ENCODE data around the gene FZR1. TPM values are rescaled to one million over a fixed set of nuclear protein-coding genes. Genes with fewer than 3 reads are reported as not detected.

Gene FZR1
- total RNA-seq, 4 donors from 2014 or later = 15.9 to 32.0 (median 21.0) TPM

DNA sequence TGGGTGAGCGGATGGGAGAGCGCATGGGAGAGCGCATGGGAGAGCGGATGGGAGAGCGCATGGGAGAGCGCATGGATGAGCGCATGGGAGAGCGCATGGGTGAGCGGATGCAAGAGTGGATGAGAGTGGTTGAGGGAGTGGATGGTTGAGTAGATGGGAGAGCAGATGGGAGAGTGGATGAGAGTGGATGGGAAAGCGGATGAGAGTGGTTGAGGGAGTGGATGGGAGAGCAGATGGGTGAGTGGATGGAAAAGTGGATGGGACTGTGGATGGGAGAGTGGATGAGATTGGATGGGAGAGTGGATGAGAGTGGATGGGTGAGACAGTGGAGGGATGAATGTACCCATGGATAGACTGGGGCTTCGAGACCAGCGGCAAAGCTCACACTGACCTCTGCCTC is 24.3 kb downstream of the FZR1 start:
- Histone ChIP-seq H3K4me1 (no peaks in the 10 kb centered on the region), H3K36me3 (peaks cover 0 to 67% of the 10 kb centered on the region in 2 donors), H3K27ac (no peak overlapping the region), H3K9me3 (no peaks in the 10 kb centered on the region), H3K27me3 (no peaks in the 10 kb centered on the region), H3K4me3 (no peak overlapping the region)
- ATAC-seq = no peak
- no peak for TF ChIP-seq POLR2A (IDR thresholded peaks at IDR 0.05)
- TF ChIP-seq, protein P1, sequence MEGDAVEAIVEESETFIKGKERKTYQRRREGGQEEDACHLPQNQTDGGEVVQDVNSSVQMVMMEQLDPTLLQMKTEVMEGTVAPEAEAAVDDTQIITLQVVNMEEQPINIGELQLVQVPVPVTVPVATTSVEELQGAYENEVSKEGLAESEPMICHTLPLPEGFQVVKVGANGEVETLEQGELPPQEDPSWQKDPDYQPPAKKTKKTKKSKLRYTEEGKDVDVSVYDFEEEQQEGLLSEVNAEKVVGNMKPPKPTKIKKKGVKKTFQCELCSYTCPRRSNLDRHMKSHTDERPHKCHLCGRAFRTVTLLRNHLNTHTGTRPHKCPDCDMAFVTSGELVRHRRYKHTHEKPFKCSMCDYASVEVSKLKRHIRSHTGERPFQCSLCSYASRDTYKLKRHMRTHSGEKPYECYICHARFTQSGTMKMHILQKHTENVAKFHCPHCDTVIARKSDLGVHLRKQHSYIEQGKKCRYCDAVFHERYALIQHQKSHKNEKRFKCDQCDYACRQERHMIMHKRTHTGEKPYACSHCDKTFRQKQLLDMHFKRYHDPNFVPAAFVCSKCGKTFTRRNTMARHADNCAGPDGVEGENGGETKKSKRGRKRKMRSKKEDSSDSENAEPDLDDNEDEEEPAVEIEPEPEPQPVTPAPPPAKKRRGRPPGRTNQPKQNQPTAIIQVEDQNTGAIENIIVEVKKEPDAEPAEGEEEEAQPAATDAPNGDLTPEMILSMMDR (IDR thresholded peaks at IDR 0.05 in 4 of 5, conservative IDR thresholded peaks at IDR 0.05 in 1 of 5) = no peak
- in situ Hi-C loops (cut with MboI; ENCODE audit: low sequenced_read_pairs in 4 of 4) (no loop called here), intact Hi-C loops (cut with DNase I; ENCODE audit: low total_unique reads) (no loop called here)
- no peak for DNase-seq

DNA sequence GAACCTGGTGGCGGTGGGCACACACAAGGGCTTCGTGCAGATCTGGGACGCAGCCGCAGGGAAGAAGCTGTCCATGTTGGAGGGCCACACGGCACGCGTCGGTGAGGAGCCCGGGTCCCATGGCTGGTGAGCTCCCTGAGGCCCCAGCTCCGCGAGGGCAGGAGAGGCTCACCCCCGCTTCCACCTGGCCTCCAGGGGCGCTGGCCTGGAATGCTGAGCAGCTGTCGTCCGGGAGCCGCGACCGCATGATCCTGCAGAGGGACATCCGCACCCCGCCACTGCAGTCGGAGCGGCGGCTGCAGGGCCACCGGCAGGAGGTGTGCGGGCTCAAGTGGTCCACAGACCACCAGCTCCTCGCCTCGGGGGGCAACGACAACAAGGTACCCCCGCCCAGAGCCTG is 25.6 kb downstream of the FZR1 start:
- Histone ChIP-seq H3K36me3 (peaks cover 0 to 67% of the 10 kb centered on the region in 2 donors), H3K4me3 (no peak overlapping the region), H3K27me3 (no peaks in the 10 kb centered on the region), H3K4me1 (no peaks in the 10 kb centered on the region), H3K27ac (no peak overlapping the region), H3K9me3 (no peaks in the 10 kb centered on the region)
- intact Hi-C loops (cut with DNase I; ENCODE audit: low total_unique reads) = no loop called here
- TF ChIP-seq POLR2A (IDR thresholded peaks at IDR 0.05) = no peak
- TF ChIP-seq, protein P1 (IDR thresholded peaks at IDR 0.05 in 4 of 5, conservative IDR thresholded peaks at IDR 0.05 in 1 of 5) = no peak
- DNase-seq (no peak), ATAC-seq (no peak)
- in situ Hi-C loops (cut with MboI; ENCODE audit: low sequenced_read_pairs in 4 of 4) = no loop called here

DNA sequence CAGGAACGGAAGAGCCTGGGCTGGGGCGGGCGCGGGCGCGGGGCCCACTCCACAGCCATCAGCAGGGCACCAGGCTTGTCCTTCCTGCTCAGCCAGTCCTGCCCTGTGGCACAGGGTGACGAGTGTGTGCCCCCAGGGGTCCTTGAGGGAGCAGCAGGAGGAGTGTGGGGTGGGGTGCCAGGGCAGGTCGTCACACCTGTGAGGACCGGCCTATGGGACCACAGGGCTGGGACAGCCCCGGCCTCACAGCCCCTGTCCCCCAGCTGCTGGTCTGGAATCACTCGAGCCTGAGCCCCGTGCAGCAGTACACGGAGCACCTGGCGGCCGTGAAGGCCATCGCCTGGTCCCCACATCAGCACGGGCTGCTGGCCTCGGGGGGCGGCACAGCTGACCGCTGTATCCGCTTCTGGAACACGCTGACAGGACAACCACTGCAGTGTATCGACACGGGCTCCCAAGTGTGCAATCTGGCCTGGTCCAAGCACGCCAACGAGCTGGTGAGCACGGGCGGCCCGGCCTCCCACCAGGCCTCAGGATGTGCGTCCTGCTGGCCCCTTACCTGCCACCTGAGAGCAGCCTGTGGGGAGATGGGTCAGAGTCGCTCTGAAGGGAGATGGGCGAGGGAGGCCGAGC is 26.2 kb downstream of the FZR1 start:
- intact Hi-C loops (cut with DNase I; ENCODE audit: low total_unique reads) = no loop called here
- no peak for ATAC-seq
- peaks cover 0 to 61% of the 10 kb centered on the region in 2 donors for H3K36me3 ChIP-seq
- H3K4me1 ChIP-seq = no peaks in the 10 kb centered on the region
- no peaks in the 10 kb centered on the region for H3K27me3 ChIP-seq
- TF ChIP-seq, protein P1 (IDR thresholded peaks at IDR 0.05 in 4 of 5, conservative IDR thresholded peaks at IDR 0.05 in 1 of 5) = no peak
- no peak for TF ChIP-seq POLR2A (IDR thresholded peaks at IDR 0.05)
- in situ Hi-C loops (cut with MboI; ENCODE audit: low sequenced_read_pairs in 4 of 4) = no loop called here
- no peak overlapping the region for H3K4me3 ChIP-seq
- H3K9me3 ChIP-seq = no peaks in the 10 kb centered on the region
- no peak overlapping the region for H3K27ac ChIP-seq
- DNase-seq = no peak

DNA sequence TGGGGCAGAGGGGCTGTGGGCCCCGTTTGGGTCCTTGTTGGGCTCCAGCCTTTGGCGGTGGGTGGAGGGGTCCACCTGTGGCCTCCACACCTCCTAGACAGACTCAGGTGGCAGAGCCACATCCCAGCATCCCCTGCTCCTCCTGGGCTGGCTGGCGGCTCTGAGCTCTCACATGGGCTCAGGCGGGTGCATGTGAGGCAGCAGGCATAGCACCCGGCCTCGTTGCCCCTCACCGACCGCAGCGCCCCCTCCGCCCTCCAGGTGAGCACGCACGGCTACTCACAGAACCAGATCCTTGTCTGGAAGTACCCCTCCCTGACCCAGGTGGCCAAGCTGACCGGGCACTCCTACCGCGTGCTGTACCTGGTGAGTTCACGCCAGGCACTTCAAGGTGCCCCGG is 26.9 kb downstream of the FZR1 start:
- Histone ChIP-seq H3K4me3 (no peak overlapping the region), H3K27ac (no peak overlapping the region), H3K36me3 (peaks cover 0 to 54% of the 10 kb centered on the region in 2 donors), H3K4me1 (no peaks in the 10 kb centered on the region), H3K9me3 (no peaks in the 10 kb centered on the region), H3K27me3 (no peaks in the 10 kb centered on the region)
- intact Hi-C loops (cut with DNase I; ENCODE audit: low total_unique reads) (no loop called here), in situ Hi-C loops (cut with MboI; ENCODE audit: low sequenced_read_pairs in 4 of 4) (no loop called here)
- DNase-seq = no peak
- TF ChIP-seq, protein P1 (IDR thresholded peaks at IDR 0.05 in 4 of 5, conservative IDR thresholded peaks at IDR 0.05 in 1 of 5) = no peak
- TF ChIP-seq POLR2A (IDR thresholded peaks at IDR 0.05) = no peak
- ATAC-seq = no peak

Data from gastrocnemius medialis (tissue), 4 donors.